GM12878 (cell line): Measurements from ENCODE around the gene CERK. TPM values are rescaled to one million over a fixed set of nuclear protein-coding genes. Genes with fewer than 3 reads are reported as not detected.

Experiments
- ATAC-seq: fragments of 200-7000 bp; cut with Tn5 transposase; 3 replicates; pipeline ENCODE4 v1.9.1; 2020; ENCODE audit warnings: mild to moderate bottlenecking, moderate library complexity
- BruUV-seq: library from RNA; stranded (reverse); fragments of 400-500 nt; replicated peaks from 2 replicates; lab custom pipeline; 2021; lab: Mats Ljungman, UMichigan
- CTCF ChIA-PET: fragments of 300-600 bp; sonication (Branson Sonifier 250); formaldehyde crosslinking; extraction: SDS; loops from one replicate; lab custom pipeline; 2021; ENCODE audit warnings: inconsistent platforms; lab: Yijun Ruan, JAX
- POLR2A ChIA-PET: fragments of 350-600 bp; formaldehyde crosslinking; extraction: SDS; loops from one replicate; lab custom pipeline; 2021; ENCODE audit warnings: inconsistent platforms; lab: Charles Lee
- RAD21 ChIA-PET: fragments of 300-600 bp; sonication (Branson Sonifier 250); formaldehyde crosslinking; loops from one replicate; lab custom pipeline; 2023; ENCODE audit warnings: antibody characterized with exemption; ENCODE audit not compliant: unreplicated experiment; lab: Charles Lee
- SMC1A ChIA-PET: fragments of 300-600 bp; sonication (Branson Sonifier 250); formaldehyde crosslinking; loops from one replicate; lab custom pipeline; 2023; ENCODE audit not compliant: unreplicated experiment, uncharacterized antibody; lab: Charles Lee
- DNase-seq: peaks from one replicate; pipeline ENCODE4 v3.0.0-alpha.2; 2011; ENCODE audit warnings: low read depth, low spot score
- FAIRE-seq: peaks from 3 replicates; lab custom pipeline; 2011; peaks lifted over from hg19 to GRCh38; lab: Jason Lieb, UNC
- H2AFZ ChIP-seq: 2 replicates; pipeline ENCODE4 v1.6.0; 2011; ENCODE audit warnings: low read depth, low read length, control low read depth; ENCODE audit not compliant: control insufficient read depth
- H3K27ac ChIP-seq: 2 replicates; pipeline ENCODE4 v1.5.1; 2011; ENCODE audit warnings: control low read depth; ENCODE audit not compliant: control insufficient read depth, insufficient read depth
- H3K27me3 ChIP-seq, 2 experiments: replicated peaks in 1 of 2; 2 replicates each; pipeline versions ENCODE4 v1.6.0 to v1.6.1; 2011; ENCODE audit warnings: low read length in 1 of 2; ENCODE audit not compliant: control insufficient read depth in 2 of 2, insufficient read depth in 2 of 2
- H3K36me3 ChIP-seq, 2 experiments: 2 replicates each; pipeline ENCODE4 v1.5.1; 2011; ENCODE audit warnings: low read length in 1 of 2; ENCODE audit not compliant: control insufficient read depth in 2 of 2, insufficient read depth in 2 of 2
- H3K4me1 ChIP-seq: 2 replicates; pipeline ENCODE4 v1.6.1; 2011; ENCODE audit warnings: mild to moderate bottlenecking, low read length, moderate library complexity, mixed read lengths; ENCODE audit not compliant: control insufficient read depth, insufficient read depth
- H3K4me2 ChIP-seq: 2 replicates; pipeline ENCODE4 v1.6.0; 2011; ENCODE audit warnings: control low read depth; ENCODE audit not compliant: control insufficient read depth, insufficient read depth
- H3K4me3 ChIP-seq: fragments of 200-600 bp; sonication (generic); 2 replicates; pipeline ENCODE4 v1.5.1; 2016
- H3K79me2 ChIP-seq: 2 replicates; pipeline ENCODE4 v1.6.0; 2011; ENCODE audit warnings: low read length; ENCODE audit not compliant: control insufficient read depth, insufficient read depth
- H3K9ac ChIP-seq: 2 replicates; pipeline ENCODE4 v1.8.0; 2011; ENCODE audit warnings: low read length, control low read depth, mixed read lengths; ENCODE audit not compliant: control insufficient read depth, insufficient read depth
- H3K9me3 ChIP-seq: replicated peaks from 3 replicates; pipeline ENCODE4 v1.5.1; 2011; ENCODE audit warnings: mild to moderate bottlenecking, low read length; ENCODE audit not compliant: control insufficient read depth, insufficient read depth
- H4K20me1 ChIP-seq: 2 replicates; pipeline ENCODE4 v1.6.0; 2011; ENCODE audit not compliant: control insufficient read depth, insufficient read depth
- BHLHE40 ChIP-seq, 2 experiments: fragments of 450-650 bp in 1 of 2; IDR thresholded peaks; 2 replicates each; pipeline ENCODE4 v1.6.1; 2011 to 2017; ENCODE audit warnings: low read depth in 2 of 2, borderline replicate concordance in 1 of 2, improper control_type of control experiment in 1 of 2, low read length in 1 of 2, mild to moderate bottlenecking in 1 of 2
- ESRRA ChIP-seq: IDR thresholded peaks from 2 replicates; pipeline ENCODE4 v1.6.1; 2012; ENCODE audit warnings: mild to moderate bottlenecking, low read length, improper control_type of control experiment
- HCFC1 ChIP-seq: fragments of 150-350 bp; IDR thresholded peaks from 2 replicates; pipeline ENCODE4 v1.6.1; 2014; ENCODE audit warnings: low read length
- IKZF1 ChIP-seq: fragments of 450-650 bp; conservative IDR thresholded peaks from 2 replicates; pipeline ENCODE4 v1.6.1; 2017; ENCODE audit warnings: antibody characterized with exemption, mild to moderate bottlenecking
- MXI1 ChIP-seq: fragments of 150-350 bp; IDR thresholded peaks from 2 replicates; pipeline ENCODE4 v1.6.1; 2011; ENCODE audit warnings: low read depth, mild to moderate bottlenecking, inconsistent platforms, low read length, improper control_type of control experiment
- NR2F1 ChIP-seq: fragments of 450-650 bp; conservative IDR thresholded peaks from 2 replicates; pipeline ENCODE4 v1.6.1; 2017; ENCODE audit warnings: mild to moderate bottlenecking
- RAD21 ChIP-seq: IDR thresholded peaks from 2 replicates; pipeline ENCODE4 v1.6.1; 2011; ENCODE audit warnings: mild to moderate bottlenecking, low read depth, low read length, moderate library complexity; ENCODE audit not compliant: insufficient read depth
- SMARCA5 ChIP-seq: fragments of 450-650 bp; IDR thresholded peaks from 2 replicates; pipeline ENCODE4 v1.6.1; 2017; ENCODE audit warnings: mild to moderate bottlenecking
- YBX1 ChIP-seq: fragments of 450-650 bp; IDR thresholded peaks from 2 replicates; pipeline ENCODE4 v1.6.1; 2016; ENCODE audit warnings: antibody characterized with exemption
- YY1 ChIP-seq: IDR thresholded peaks from 2 replicates; pipeline ENCODE4 v1.6.1; 2011; ENCODE audit warnings: low read depth, mild to moderate bottlenecking, low read length
- WGBS: methylation state at CpG from one replicate; pipeline ENCODE4 v1.1.6; 2016; ENCODE audit warnings: low lambda C conversion rate; ENCODE audit not compliant: insufficient replicate concordance, insufficient coverage; ENCODE audit errors: missing lambda C conversion rate; 5-methylcytosine and 5-hydroxymethylcytosine counted together
- in situ Hi-C: fragments of 300-500 bp; cut with MboI; formaldehyde crosslinking; loops from 9 replicates; pipeline ENCODE4 v1.14.3; 2018; ENCODE audit warnings: mixed read lengths
- intact Hi-C: fragments of 100-400 bp; cut with micrococcal nuclease; formaldehyde crosslinking; loops from one replicate; pipeline ENCODE4 v1.14.2; 2022; ENCODE audit not compliant: unreplicated experiment
- polyA plus RNA-seq, 11 experiments: library from polyadenylated mRNA; depleted of rRNA in 4 of 11; unstranded in 6 of 11; stranded (reverse) in 5 of 11; fragments of >200 nt; fragmentation: Nextera tagmentation in 4 of 11; fragmentation: Illumina TruSeq in 1 of 11; extraction: Ambion mirVana in 4 of 11; extraction: Trizol in 1 of 11; gene quantifications; 1 replicate in 1 of 11; 2 replicates in 10 of 11; pipeline versions ENCODE4 v1.2.1 to v1.2.3, GENCODE V29; 2011 to 2016; ENCODE audit warnings: inconsistent platforms in 2 of 11, missing spikeins in 2 of 11, low read depth in 1 of 11
- total RNA-seq, 4 experiments: library from RNA; depleted of rRNA in 3 of 4; stranded (reverse); fragments of >200 nt in 3 of 4; fragmentation: Illumina TruSeq in 1 of 4; extraction: Trizol in 1 of 4; gene quantifications; 2 replicates each; pipeline versions ENCODE4 v1.2.1 to v1.2.3, GENCODE V29; 2013 to 2021
- TF ChIP-seq, protein P1 (sequence below): fragments of 450-650 bp; IDR thresholded peaks from 2 replicates; pipeline ENCODE4 v1.6.1; 2016; ENCODE audit warnings: mild to moderate bottlenecking, moderate library complexity, borderline replicate concordance
- TF ChIP-seq, protein P2 (sequence below): IDR thresholded peaks from 2 replicates; pipeline ENCODE4 v1.6.1; 2011; ENCODE audit warnings: mild to moderate bottlenecking, low read depth, low read length, moderate library complexity; ENCODE audit not compliant: insufficient replicate concordance
- TF ChIP-seq, protein P3 (sequence below): IDR thresholded peaks from 2 replicates; pipeline ENCODE4 v1.6.1; 2011; ENCODE audit warnings: low read depth, mild to moderate bottlenecking, low read length, moderate library complexity, borderline replicate concordance; ENCODE audit errors: extremely low read depth
- TF ChIP-seq, protein P4 (sequence below): fragments of 450-650 bp; IDR thresholded peaks from 2 replicates; pipeline ENCODE4 v1.6.1; 2017; ENCODE audit warnings: mild to moderate bottlenecking, low read depth, inconsistent platforms; ENCODE audit not compliant: poor library complexity, severe bottlenecking

CERK gene
- total and polyA plus RNA-seq, 10 of the 15 experiments (the other 5 are each of a cell fraction or from before 2014, with no cell fraction given): 4.0 to 41.1 (median 30.2) TPM

DNA sequence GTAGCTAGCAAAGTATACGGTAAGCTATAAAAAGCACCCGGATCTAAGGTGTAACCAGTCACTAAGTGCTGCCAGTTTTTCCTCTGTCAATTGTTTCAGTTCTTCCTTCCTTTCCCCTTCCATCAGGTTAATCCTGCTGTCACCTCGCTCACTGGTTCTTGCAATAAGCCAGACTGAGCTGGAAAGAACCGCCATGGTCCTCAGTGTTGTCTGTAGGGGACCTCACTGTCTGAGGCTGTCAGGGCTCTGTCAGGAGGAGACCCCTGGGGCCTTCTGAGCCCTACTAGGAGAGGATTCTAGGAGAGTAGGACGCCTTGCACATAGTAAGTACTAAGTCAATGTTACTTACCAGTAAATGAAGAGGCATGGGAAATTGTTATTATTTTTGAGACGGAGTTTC, 23.0 kb upstream of the CERK start (continued):
- TF ChIP-seq SMARCA5: no peak
- TF ChIP-seq HCFC1: no peak

DNA sequence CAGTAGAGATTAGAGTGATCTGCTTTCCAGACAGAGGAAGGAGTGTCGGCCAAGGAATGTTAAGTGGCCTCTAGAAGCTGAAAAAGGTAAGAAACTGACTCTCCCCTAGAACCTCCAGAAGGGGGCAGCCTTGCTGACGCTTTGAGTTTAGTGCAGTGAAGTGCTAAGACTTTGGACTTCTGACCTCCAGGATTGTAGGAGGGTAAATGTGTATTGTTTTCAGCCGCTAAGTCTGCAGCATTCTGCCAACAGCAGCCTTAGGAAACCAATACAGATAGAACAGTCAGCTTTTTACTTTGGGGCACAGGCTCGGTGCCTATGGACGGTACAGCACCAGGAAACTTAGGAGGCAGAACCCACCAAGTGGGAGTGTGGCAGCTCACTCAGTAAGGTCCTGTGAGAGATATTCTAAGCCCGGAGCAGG, 20.8 kb upstream of the CERK start:
- ChIA-PET CTCF (interaction anchor here (0.8 to 11.8 kb wide), 34 partner anchors 9 to 391 kb away, joined by 3 to 297 read pairs (median 6); no protein-coding TSS in a partner anchor), RAD21 (interaction anchor here (0.7 to 10.5 kb wide), 12 partner anchors 9 to 196 kb away, joined by 3 to 199 read pairs (median 4); no protein-coding TSS in a partner anchor), SMC1A (interaction anchor here (0.6 to 5.2 kb wide), 16 partner anchors 9 to 1734 kb away, joined by 3 to 100 read pairs (median 5); no protein-coding TSS in a partner anchor), POLR2A (interaction anchor here (0.6 to 1.1 kb wide), 4 partner anchors 9 to 43 kb away, joined by 3 to 5 read pairs (median 3); no protein-coding TSS in a partner anchor)
- Histone ChIP-seq H2AFZ (no peak overlapping the region), H3K9me3 (peaks cover 3% of the 10 kb centered on the region; the same call in 1 of the 3 replicates), H3K4me2 (no peak overlapping the region), H3K4me3 (no peak overlapping the region), H3K36me3 (no peaks in the 10 kb centered on the region), H3K79me2 (peaks cover 25% of the 10 kb centered on the region), H3K27ac (no peak overlapping the region), H3K27me3 (no peaks in the 10 kb centered on the region), H3K4me1 (peaks cover 6% of the 10 kb centered on the region), H4K20me1 (no peaks in the 10 kb centered on the region), H3K9ac (no peak overlapping the region)
- DNase-seq (no peak), ATAC-seq (peak; percentile 43), FAIRE-seq (peak; percentile 68)
- no TSS peak for BruUV-seq
- in situ Hi-C loops (loop anchor here (10.0 to 25.0 kb wide), 2 partner anchors 1328 to 1736 kb away; no protein-coding TSS in a partner anchor), intact Hi-C loops (loop anchor here (1.0 kb wide), 1 partner anchor 44 kb away; no protein-coding TSS in a partner anchor)
- WGBS: 59% methylated on average over 6 of the region's 6 CpGs
- TF ChIP-seq BHLHE40 (IDR thresholded peaks at IDR 0.05; ENCODE audit: borderline replicate concordance in 1 of 2, low read depth in 2 of 2, low read length in 1 of 2) (0 out of 4 replicates have a peak, but pooled peaks of 1 of the 2 experiments have one; percentile 27), YBX1 (no peak), YY1 (peak; percentile 63; the same call in 1 of the 2 replicates), ESRRA (peak; percentile 91; the same call in 1 of the 2 replicates), RAD21 (peak; percentile 91), IKZF1 (no peak), MXI1 (no peak), NR2F1 (peak; percentile 85)
- TF ChIP-seq, protein P1, sequence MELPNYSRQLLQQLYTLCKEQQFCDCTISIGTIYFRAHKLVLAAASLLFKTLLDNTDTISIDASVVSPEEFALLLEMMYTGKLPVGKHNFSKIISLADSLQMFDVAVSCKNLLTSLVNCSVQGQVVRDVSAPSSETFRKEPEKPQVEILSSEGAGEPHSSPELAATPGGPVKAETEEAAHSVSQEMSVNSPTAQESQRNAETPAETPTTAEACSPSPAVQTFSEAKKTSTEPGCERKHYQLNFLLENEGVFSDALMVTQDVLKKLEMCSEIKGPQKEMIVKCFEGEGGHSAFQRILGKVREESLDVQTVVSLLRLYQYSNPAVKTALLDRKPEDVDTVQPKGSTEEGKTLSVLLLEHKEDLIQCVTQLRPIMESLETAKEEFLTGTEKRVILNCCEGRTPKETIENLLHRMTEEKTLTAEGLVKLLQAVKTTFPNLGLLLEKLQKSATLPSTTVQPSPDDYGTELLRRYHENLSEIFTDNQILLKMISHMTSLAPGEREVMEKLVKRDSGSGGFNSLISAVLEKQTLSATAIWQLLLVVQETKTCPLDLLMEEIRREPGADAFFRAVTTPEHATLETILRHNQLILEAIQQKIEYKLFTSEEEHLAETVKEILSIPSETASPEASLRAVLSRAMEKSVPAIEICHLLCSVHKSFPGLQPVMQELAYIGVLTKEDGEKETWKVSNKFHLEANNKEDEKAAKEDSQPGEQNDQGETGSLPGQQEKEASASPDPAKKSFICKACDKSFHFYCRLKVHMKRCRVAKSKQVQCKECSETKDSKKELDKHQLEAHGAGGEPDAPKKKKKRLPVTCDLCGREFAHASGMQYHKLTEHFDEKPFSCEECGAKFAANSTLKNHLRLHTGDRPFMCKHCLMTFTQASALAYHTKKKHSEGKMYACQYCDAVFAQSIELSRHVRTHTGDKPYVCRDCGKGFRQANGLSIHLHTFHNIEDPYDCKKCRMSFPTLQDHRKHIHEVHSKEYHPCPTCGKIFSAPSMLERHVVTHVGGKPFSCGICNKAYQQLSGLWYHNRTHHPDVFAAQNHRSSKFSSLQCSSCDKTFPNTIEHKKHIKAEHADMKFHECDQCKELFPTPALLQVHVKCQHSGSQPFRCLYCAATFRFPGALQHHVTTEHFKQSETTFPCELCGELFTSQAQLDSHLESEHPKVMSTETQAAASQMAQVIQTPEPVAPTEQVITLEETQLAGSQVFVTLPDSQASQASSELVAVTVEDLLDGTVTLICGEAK: no peak
- TF ChIP-seq, protein P2, sequence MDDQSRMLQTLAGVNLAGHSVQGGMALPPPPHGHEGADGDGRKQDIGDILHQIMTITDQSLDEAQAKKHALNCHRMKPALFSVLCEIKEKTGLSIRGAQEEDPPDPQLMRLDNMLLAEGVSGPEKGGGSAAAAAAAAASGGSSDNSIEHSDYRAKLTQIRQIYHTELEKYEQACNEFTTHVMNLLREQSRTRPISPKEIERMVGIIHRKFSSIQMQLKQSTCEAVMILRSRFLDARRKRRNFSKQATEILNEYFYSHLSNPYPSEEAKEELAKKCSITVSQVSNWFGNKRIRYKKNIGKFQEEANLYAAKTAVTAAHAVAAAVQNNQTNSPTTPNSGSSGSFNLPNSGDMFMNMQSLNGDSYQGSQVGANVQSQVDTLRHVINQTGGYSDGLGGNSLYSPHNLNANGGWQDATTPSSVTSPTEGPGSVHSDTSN: no peak
- TF ChIP-seq, protein P3, sequence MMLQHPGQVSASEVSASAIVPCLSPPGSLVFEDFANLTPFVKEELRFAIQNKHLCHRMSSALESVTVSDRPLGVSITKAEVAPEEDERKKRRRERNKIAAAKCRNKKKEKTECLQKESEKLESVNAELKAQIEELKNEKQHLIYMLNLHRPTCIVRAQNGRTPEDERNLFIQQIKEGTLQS: no peak
- TF ChIP-seq, protein P4, sequence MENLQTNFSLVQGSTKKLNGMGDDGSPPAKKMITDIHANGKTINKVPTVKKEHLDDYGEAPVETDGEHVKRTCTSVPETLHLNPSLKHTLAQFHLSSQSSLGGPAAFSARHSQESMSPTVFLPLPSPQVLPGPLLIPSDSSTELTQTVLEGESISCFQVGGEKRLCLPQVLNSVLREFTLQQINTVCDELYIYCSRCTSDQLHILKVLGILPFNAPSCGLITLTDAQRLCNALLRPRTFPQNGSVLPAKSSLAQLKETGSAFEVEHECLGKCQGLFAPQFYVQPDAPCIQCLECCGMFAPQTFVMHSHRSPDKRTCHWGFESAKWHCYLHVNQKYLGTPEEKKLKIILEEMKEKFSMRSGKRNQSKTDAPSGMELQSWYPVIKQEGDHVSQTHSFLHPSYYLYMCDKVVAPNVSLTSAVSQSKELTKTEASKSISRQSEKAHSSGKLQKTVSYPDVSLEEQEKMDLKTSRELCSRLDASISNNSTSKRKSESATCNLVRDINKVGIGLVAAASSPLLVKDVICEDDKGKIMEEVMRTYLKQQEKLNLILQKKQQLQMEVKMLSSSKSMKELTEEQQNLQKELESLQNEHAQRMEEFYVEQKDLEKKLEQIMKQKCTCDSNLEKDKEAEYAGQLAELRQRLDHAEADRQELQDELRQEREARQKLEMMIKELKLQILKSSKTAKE: peak; percentile 29
